Temporal lobe (tissue), 1 donor: ENCODE results near the gene CPNE5. TPM values are rescaled to one million over a fixed set of nuclear protein-coding genes. Genes with fewer than 3 reads are reported as not detected.

Experiments
- total RNA-seq: library from RNA; depleted of rRNA; stranded (reverse); fragments of >200 nt; gene quantifications from one replicate; pipeline ENCODE4 v1.2.3, GENCODE V29; 2014

The CPNE5 gene
- total RNA-seq, 1 donor from 2014 or later = 12.3 TPM

Other genes with a start within 250 kb of the CPNE5 start
- 135 TPM for gene SRSF3, start 245.1 kb downstream of the CPNE5 start, total RNA-seq
- 2.2 TPM for gene CDKN1A, start 160.7 kb downstream of the CPNE5 start, total RNA-seq
- under 0.01 TPM for gene RAB44, start 141.6 kb downstream of the CPNE5 start, total RNA-seq
- 40.1 TPM for gene PPIL1, start 35.4 kb upstream of the CPNE5 start, total RNA-seq
- 29.0 TPM for gene C6orf89, start 46.5 kb upstream of the CPNE5 start, total RNA-seq
- gene PI16, start 115.3 kb upstream of the CPNE5 start, total RNA-seq = 0.25 TPM
- gene MTCH1, start 146.8 kb upstream of the CPNE5 start, total RNA-seq = 131 TPM
- gene FGD2, start 166.2 kb upstream of the CPNE5 start, total RNA-seq = 2.2 TPM